ENCODE data around the gene IQGAP3.

Gene IQGAP3

DNA sequence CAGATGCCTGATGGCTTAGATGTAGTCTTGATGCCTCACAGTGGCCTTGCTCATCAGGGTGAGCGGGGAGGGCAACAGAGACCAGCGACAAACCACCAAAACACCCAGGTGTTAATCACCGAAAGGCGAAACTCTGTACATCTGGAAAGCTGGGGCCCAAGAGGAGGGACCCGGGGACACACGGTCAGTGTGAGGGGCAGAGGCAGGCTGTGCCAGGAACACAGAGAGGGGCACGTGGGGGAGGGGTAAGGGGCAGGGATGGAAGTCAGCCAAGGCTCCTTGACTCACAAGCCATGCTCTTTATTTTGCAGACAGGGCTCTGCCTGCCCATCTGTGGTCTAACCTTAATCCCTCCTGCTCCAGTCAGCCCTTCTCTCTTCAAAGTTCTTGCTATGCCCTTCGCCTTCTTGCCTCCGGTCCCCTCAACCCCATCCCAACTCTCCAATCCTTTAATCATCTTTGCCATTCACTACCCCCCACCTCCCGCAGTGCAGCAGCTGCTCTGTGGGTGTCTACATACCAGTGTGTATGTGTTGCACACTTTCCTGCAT is 76.1 kb downstream of the IQGAP3 start:
- no peak for DNase-seq (ENCODE audit: low spot score)

DNA sequence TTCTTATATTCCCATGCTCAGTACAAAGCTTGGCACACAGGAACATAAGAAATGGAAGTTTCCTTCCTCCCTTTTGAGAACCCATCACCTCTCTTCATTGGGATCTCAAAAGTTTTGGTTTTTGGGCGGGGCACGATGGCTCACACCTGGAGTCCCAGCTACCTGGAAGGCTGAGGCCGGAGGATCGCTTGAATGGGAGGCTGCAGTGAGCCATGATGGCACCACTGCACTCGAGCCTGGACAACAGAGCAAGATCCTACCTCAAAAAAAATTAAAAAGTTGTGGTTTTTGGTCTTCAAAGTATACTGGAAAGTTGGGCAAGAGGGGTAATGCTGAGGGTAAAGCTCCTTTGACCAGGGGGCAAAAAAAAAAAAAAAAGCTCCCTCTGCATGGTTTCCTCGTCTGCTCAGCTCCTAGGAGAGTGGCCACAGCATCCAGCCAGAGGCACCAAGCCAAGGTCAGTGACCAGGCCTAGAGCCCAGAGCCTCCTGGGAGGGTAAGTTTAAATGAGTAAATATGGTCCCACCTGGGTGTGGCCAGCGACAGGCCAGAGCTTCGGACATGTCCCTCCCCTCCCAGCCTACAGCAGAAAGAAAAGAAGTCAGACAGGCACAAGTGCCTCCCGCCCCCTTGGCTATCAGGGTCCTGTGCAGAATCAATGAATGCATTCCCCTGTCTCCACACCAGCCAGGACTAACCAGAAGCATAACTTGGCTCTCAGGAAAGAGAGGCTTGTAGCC is 76.8 kb downstream of the IQGAP3 start:
- DNase-seq (ENCODE audit: low spot score): no peak

- no peak for DNase-seq (ENCODE audit: low spot score)
These were observed 78.0 kb downstream of the IQGAP3 start for GRCh38 chr1:156494309-156494895.

- no peak for DNase-seq (ENCODE audit: low spot score)
These were observed 78.6 kb downstream of the IQGAP3 start for GRCh38 chr1:156493742-156494141.

- DNase-seq (ENCODE audit: low spot score): no peak
These were observed 79.2 kb downstream of the IQGAP3 start for GRCh38 chr1:156493154-156493631.

GRCh38 chr1:156492591-156493080 is 79.7 kb downstream of the IQGAP3 start:
- DNase-seq (ENCODE audit: low spot score): no peak

DNA sequence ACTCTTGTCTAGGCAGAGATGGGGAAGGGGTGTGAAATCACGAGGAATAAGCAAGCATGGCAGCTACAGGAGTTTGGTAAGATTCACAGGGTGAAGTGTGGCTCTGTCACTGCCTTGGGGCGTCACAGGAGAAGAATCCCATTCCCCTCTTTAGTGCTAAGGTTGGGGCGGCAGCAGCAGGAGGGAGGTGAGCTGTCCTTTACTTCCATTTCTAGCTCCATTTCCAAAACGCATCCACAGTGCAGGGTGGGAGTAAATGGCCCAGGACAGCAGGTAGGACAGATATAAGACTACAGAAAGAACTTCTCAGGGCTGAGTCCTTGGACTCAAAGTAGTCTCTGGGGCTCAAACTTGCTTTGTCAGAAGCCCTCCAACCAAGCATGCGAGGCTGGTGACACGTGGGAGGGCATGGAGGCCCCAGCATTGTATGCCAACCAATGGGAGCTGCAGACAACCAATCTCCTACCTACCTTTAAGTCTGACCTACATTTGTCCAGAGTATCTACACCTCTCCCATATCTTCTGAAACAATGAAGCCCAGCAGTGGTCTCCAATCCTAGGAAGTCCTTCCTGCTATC is 80.3 kb downstream of the IQGAP3 start:
- no peak for DNase-seq (ENCODE audit: low spot score)

DNA sequence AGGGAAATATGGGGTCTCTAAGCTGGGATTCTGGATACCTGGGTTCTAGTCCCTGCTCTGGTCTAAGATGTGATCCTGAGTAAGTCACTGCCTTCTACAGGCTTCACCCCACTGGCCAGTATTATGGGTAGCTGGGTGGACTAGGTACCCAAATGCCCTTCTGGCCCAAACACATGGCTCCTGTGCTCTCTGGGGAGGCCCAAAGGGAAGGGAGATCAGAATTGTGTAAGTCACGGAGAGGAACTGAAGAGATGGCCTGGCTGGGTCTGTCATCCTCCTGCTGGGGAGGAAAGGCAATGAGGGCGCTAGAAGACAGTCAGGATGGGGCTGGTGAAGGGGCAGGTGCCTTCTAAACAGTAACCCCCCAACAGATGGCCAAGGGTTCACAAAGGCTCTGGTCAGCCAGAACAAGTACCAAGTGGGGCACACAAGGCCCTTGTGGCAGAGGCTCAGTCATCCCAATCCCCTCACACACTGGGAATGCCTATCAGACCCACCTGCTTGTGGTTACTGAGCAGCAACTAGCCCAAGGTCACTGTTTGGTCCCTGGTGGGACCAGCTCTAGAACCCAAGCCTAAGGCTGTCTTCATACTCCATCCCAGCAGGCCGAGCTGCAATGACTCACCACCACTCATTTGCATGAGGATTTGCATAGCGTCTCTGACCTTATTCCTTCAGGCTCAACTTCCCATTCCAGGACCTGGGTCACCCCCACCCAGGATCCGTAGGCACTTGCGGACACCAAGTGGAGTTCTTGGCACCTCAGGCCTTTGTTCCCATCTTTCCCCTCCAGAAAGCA is 81.0 kb downstream of the IQGAP3 start:
- no peak for DNase-seq (ENCODE audit: low spot score)

DNA sequence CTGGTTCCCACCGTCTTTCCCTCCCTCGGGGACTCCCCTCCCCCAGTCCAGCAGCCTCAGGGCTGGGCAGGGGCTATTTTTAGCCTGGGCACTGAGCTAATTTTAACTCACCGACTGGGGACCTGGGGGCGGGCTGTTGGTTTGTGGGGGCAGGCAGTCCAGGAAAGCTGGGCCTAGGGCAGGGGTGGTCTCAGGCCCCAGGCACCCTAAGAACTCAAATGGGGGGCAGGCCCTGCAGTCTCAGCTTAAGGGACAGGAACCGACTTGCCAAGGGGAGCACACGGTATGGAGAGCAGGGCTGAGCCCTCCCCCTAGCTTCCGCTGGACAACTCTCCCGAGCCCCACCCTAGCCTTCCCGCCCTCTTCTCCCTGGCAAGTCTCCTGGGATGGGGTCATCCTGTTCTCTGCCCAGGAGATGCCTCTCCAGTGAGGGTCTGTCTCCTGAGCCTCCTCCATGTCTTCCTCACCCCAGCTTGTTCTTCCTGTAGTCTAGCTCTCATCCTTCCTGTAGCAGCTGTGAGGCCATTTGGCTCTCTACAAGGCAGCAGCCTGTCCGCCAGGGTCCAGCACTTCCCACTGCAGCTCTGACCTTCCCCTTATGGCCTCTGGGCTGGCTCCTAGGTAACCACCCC is 81.8 kb downstream of the IQGAP3 start:
- no peak for DNase-seq (ENCODE audit: low spot score)

GRCh38 chr1:156489935-156490293 is 82.5 kb downstream of the IQGAP3 start:
- DNase-seq (ENCODE audit: low spot score): no peak

DNA sequence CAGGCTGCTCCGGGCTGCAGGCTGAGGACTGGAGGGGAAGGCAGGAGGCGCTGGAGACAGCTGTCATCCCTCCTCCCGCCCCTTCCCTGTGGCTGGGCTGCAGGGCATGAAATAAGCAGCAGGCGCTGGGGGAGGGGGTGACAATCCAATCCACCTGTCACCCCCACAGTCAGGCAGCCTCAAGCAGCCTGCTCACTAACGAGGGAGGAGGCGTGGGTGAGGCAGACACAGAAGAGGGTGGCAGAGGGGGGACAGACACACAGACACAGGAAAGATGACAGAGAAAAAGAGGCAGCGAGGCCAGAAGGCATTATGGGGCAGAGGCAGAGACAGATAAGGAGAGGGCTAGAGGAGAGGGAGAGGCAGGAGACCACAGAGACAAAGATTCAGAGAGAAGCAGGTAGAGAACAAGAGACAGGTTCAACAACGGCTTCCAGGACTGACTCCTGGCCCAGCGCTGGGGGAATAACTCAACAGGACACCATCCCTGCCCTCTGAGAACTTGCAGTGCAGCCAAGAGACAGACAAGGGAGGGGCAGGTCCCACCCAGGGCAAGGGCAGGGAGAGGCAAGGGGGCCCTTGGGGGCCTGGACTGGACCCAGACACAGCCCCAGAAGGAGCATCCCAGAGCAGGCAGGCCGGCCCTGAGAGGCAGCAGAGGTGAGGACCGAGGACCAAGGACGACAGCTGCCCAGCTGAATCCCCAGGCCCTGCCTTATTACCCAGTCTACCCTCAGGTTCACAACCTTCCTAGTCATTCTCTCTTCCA is 83.0 kb downstream of the IQGAP3 start:
- peak; percentile 53 for DNase-seq (ENCODE audit: low spot score)

- no peak for DNase-seq (ENCODE audit: low spot score)
These were observed 83.7 kb downstream of the IQGAP3 start for GRCh38 chr1:156488566-156489165.

DNA sequence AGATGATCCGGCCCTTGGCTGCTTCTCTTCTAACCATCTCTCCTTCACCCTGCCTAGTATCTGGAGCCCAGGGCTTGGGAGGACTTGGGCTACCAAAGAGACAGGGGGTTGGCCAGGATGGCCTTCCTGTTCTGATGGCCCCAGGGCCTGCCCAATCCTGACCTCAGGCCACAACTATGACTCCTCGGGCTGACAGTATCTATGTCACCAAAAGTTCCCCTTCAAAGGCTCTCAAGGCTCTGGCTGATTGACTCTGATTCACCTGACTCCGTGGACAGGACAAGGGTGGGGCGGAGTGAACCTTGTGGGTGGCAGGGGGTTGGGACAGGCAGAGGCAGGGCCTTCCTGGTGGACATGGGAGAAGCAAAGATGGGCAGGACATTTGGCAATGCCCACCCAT is 84.5 kb downstream of the IQGAP3 start:
- peak; percentile 48 for DNase-seq (ENCODE audit: low spot score)

DNA sequence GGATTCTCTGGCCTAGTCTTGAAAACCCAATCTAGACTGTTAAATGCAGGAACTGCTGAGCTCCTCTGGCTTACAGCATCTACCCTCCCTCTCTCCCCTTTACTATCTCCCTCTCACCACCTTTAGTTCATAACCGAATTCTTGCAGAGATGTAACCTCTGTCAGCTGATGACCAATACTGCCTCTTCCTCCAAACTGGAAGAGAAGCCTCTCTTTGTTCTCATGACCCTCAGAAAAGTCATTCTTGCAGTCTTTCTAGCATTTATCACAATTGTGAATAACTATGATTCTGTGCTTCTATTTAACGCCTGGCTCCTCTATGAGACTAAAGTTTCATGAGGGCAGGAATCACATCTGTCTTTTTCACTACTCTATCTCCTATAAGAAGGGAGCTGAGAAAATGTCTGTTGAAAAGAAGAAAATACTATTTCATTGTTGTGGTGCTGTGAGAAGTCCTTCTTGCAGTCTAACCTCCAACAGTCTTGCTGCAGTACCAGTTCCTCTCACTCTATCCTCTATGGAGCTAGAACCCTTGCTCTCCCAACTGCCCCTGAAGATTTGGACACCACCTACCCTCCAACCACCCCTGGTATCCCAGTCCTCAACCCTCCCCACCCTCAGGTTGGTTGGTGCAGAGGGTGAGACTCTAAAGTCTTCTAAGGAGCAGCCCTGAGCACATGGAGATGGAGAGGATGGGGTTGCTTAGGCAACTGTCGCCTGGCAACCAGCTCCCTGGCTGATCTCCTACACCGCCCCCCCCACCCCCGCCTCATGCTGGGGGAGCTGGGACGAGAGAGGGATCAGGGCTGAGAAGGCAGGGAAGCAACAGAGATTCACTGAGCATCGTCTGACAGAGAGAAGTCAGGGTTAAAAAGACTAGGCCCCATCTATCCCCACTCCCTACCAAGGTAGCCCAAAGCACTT is 85.7 kb downstream of the IQGAP3 start:
- no peak for DNase-seq (ENCODE audit: low spot score)

DNA sequence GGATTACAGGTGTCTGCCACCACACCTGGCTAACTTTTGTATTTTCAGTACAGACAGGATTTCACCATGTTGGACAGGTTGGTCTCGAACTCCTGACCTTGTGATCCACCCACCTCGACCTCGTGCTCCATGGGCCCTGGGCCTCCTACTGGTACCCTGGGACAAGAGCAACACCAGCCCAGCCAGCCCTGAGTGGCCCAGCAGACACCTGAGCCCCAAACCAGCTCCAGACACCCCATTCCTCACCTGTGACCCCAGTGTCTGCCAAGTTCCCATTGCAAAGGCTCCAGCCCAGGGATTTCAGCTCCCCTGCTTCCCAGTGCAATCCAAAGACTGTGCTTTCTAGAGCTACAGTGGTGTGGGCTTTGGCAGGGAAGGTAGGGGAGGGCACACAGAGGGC is 86.4 kb downstream of the IQGAP3 start:
- DNase-seq (ENCODE audit: low spot score): no peak

GRCh38 chr1:156484480-156485058 is 87.8 kb downstream of the IQGAP3 start:
- DNase-seq (ENCODE audit: low spot score): no peak

DNA sequence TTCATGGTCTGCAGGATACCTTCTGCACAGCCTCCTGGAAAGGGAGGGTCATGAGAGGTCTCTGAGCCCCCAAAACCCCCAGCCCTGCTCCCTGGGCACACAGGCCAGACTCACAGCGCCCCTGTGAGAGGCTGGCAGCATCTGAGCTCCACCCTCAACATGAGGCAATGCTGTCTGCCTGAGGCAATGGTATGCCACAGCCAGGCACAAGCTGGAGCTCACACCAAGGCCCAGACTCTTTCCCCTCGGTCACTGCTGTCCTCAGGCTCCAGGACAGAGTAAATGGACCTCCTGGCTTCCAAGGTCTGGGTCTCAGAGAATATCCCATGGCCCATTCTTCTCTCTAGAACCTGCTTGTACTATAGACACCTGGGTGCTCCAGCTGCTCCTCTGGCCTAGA is 89.0 kb downstream of the IQGAP3 start:
- DNase-seq (ENCODE audit: low spot score): no peak

DNA sequence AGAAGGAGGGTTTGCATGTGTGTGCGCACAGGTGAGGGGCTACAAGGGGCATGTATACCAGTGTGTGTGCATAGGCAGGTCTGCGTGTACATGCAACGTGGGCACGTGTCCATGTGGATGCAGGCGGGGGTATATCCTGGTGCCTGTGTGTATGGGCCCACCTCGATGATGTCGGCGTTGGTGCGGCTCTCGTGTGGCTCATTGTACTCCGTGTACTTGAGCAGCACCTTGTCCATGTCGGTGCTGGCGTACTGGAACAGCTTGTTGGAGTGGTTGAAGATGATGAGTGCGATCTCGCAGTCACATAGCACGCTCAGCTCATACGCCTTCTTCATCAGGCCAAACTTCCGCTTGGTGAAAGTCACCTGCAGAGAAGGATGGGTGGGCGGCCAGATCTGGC is 90.1 kb downstream of the IQGAP3 start:
- DNase-seq (ENCODE audit: low spot score): no peak

- DNase-seq (ENCODE audit: low spot score): peak; percentile 26
These were observed 90.8 kb downstream of the IQGAP3 start for GRCh38 chr1:156481527-156481926.
